Stimulated activated CD4-positive, alpha-beta T cell treated with anti-CD3 and anti-CD28 coated beads, Interleukin-1b, Interleukin-23, amount 100 ng/mL, for 48 hours (primary cell): ENCODE measurements around the gene DTWD2.
"Not testable (repeated sequence)": the region's sequence is repeated elsewhere in the genome, so short reads cannot be mapped to it uniquely, and the experiment has no call there.

ENCODE experiments used
- DNase-seq: peaks from one replicate; pipeline ENCODE4 v3.0.0-alpha.2; 2020

Gene DTWD2

DNA sequence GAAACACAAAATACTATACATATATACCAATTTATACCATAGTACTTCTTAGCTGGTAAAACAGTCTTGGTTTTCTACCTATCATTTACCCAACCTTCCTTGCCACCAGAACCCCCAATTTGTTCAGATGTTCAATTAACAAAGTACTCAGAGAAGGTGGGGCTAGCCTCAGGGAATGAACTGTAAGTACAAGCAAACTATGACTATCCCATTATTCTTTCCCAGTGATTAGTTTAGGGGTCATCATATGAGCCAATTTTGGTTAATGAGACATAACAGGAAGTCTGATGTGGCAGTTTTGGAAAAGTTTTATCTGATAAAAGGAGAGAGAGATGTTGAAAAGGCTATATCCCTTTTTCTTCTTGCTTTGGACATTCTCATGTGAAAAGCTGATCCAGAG is 125.8 kb downstream of the DTWD2 start:
- no peak for DNase-seq

DNA sequence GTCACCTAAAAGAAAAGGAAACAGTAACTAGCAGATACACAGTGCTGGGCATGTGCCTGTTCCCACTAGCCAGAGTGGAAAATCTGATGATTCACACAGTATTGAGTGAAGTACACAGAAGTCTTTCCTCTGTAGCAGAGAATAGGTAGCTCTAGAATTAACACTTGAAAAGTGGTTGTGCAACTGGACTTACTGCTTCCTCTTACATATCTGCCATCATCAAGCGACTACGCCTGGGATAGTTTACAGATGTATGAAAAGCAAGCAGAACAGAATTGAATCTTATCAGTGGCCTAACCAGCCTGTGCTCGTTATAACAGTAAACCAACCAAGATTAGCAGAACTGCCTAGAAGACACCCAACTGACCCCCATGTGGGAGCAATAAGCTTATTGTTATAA is 130.6 kb downstream of the DTWD2 start:
- DNase-seq: no peak

DNA sequence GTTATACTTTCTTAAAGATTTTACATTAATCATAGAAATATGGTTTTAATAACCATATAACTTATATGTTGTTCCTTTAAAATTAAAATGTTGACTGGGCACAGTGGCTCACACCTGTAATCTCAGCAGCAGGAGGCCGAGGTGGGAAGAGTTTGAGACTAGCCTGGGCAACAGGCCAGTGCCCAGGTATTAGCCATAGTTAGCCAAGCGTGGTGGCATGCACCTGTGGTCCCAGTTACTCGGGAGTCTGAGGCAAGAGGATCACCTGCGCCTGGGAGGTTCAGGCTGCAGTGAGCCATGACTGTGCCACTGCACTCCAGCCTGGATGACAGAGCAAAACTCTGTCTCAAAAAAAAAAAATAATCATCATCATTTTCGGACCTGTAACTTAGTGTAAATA is 133.5 kb downstream of the DTWD2 start:
- no peak for DNase-seq

DNA sequence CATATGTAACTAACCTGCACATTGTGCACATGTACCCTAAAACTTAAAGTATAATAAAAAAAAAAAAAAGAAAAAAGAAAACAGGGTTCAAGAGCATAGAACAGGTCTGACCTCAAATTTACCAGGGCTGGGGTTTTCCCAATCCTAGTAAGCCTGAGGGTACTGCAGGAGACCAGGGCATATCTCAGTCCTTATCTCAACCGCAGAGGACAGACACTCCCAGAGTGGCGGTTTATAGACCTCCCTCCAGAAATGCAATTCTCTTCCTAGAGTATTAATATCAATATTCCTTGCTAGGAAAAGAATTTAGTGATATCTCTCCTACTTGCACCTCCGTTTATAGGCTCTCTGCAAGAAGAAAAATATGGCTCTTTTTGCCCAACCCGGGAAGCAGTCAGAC is 136.6 kb downstream of the DTWD2 start:
- not testable (repeated sequence) for DNase-seq

DNA sequence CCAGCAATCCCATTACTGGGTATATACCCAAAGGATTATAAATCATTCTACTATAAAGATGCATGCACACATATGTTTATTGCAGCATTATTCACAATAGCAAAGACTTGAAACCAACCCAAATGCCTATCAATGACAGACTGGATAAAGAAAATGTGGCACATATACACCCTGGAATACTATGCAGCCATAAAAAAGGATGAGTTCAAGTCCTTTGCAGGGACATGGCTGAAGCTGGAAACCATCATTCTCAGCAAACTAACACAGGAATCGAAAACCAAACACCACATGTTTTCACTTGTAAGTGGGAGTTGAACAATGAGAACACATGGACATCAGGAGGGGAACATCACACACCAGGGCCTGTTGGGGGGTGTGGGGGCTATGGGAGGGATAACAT is 138.8 kb downstream of the DTWD2 start:
- DNase-seq: not testable (repeated sequence)

DNA sequence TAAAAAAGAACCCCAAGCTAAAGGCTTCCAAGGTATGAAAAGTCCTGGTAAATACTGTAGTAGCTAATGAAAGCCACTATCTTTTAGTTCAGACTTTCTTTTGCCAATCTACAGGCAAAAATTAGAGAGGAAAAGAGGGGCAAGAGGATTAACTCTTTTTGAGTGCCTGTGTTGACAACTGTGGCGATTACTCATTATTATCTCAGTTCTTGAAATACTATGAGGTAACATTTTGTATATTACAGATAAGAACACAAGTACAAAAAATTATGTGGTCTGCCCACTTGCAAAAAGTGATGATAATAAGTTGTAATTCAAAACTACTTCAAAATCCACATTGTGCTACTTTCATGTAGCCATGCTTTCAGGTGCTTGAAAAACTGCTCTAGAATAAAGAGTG is 144.0 kb downstream of the DTWD2 start:
- DNase-seq: no peak

DNA sequence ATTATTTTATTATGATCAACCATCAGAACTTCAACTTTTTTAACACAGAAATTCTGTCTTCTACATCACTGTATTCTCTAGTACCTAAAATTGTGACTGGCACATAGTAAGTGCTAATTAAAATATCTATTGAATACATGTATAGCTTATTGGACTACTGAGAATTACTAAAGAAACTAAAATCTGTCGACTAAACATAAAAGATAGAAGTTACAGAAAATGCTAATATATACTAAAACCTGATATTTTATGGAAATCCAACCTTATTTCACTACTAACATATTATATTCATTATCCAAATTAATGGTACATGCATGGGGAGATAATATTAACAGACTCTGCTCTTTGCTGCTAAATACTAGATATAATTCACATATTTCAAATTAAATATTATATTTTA is 153.6 kb downstream of the DTWD2 start:
- no peak for DNase-seq

DNA sequence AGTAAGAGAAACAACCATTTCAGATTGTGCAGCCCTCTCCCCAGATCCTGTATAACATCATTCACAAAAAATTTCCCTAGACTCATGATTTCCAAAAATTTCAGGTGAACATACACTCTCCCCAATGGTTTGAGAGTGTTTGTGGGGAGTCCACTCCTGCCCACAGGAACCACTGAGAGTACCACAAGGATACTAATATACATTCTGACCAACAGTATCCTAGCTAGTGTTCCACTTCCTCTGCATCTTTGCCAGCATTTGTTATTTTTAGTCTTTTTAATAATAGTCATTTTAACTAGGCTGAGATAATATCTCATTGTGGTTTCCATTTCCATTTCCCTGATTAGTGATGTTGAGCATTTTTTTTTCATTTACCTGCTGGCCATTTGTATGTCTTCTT is 155.4 kb downstream of the DTWD2 start:
- no peak for DNase-seq

DNA sequence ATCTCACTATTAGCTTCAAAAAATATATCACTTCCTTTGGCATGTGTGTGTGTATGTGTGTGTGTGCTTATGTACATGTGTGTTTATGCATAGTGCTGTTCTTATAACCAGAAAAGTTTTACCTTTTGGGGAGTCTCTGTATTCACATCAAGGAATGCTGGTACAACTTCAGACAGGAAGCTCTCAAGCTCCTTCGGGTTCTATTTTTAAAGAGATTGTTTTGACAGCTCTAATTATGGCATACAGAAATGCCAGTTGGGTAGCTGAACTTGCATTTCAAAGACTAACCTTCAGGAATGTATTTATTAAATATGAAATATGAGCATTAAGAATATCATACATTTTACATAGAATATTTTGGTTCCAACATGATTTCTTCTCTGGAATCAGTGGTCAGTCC is 163.1 kb downstream of the DTWD2 start:
- no peak for DNase-seq

DNA sequence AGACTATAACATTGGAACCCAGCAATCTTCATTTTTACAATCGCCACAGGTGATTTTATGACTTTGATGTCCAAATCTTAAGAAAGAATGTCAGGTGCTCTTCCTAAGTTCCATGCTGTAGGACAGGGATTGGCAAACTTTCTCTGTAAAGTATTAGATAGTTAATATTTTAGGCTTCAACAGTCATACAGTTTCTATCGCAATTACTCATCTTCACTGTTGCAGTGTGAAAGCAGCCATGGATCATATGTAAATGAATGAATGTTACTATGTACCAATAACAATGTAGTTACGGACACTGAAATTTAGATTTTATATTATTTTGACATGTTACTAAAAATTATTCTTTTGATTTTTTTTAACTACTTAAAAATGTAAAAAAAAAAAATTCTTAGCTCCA is 169.7 kb downstream of the DTWD2 start:
- DNase-seq: no peak

DNA sequence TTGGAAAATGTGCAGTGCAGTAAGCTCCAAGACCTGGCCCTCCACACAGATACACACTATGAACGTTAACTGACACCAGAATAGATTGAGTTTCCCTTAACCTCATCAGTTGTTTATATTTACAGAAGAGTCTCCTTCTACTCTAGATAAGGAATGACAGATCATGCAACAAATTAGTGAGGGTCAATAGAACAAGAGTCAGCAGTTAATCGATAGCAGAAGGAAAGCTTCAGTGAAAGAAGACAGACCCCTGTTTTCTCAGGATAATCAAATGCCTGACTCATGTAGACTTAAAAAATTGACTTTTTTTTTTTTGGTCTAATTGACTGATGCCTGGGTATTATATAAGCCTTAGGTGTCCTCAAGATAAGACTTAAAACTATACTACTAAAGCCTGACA is 179.9 kb downstream of the DTWD2 start:
- no peak for DNase-seq

DNA sequence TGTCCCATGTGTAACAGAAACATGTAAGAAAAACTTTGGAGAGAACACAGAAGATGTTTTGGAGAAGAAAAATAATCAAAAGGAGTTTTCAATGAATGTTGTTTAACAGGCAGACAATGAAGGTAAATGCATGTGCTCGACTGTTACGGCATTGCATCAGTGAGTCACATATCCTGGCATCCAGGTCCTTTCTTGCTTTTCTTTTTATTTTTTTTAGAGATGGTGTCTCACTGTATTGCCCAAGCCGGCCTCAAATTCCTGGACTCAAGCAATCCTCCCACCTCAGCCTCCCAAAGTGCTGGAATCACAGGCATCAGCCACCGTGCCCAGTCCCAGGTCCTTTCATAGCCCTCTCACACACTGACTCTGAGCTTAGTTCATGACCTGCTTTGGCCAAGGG is 181.8 kb downstream of the DTWD2 start:
- no peak for DNase-seq

DNA sequence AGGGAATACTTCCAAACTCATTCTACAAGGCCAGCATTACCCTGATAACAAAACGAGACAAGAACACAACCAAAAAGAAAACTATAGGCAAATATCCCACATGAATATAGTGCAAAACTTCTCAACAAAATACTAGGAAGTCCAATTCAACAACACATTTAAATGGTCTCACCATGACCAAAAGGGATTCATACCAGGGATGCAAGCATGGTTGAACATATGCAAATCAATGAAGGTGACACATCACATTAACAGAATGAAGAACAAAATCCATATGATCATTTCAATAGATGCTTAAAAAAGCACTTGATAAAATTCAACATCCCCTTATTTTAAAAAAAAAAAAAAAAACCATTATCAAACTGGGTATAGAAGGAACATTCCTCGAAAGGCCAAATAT is 186.0 kb downstream of the DTWD2 start:
- DNase-seq: no peak

DNA sequence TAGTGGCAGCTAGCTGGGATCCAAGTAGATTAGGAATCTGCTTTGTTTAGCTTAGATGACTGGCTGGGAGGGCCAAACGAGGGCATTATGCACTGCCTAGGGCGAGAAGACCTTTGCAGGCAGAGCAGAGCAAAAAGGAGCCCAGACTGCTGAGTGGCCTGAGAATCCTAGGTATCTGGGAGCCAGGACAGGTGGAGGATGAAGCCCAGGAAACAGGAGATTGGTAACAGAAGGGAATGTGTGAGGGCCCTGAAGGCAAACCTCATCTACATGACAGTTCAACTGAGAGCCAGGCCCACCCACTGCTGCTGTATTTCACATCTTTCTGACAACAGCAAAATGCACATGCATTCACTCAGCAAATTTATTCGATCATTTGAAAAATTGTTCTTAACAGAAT is 192.3 kb downstream of the DTWD2 start:
- DNase-seq: no peak

DNA sequence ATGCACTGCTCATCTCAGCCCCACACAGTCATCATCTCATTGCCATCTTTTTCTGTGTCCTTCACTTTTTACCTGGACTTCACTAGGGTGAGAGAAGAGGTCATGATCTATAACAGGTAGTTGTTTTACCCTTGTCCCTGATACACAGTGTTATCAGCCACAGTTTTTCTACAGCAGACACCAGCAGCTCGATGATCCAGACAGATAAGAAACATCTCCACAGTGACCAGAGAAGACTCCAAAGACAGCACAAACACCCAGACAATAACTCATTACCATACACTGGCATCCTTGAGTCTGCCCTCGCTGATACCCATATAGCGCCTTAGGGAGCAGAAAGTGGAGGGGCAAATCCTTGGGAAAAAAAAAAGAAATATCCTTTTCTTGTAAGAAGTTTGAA is 194.1 kb downstream of the DTWD2 start:
- DNase-seq: no peak

DNA sequence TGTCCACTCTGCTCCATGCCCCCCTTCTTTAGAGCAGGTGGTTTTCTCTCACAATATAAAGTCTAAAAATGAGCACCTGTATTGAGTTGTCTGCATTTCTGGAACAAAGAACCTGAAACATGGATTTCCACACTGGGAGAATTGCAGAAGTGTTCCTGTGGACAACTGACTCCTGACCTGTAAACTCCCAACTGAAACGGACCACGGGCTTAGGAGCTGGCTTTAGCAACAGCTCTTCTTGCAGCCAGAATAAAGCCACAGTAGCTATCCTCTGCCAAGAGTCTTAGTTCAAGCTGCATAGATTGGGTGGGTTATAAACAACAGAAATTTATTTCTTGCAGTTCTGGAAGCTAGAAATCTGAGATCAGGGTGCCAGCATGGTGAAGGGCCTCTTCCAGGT is 194.7 kb downstream of the DTWD2 start:
- DNase-seq: no peak

DNA sequence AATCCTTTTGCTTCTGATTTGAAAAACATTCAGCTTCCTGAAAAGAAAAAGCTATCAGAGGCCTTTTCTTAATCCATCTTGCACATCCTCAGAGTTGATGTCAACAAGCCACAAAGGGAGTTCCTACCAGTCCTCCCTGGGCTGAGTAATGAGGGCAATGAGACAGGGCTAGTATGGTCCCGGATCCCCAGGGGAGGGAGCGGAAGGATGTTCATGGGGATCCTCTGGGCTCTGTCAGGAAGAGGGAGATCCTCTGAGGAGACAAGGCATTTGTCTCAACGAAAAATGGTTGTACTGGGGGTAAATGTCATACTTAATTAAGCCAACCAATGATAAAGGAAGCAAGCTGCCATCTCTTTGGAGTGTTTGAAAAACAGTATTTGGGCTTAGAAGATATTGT is 195.3 kb downstream of the DTWD2 start:
- no peak for DNase-seq

DNA sequence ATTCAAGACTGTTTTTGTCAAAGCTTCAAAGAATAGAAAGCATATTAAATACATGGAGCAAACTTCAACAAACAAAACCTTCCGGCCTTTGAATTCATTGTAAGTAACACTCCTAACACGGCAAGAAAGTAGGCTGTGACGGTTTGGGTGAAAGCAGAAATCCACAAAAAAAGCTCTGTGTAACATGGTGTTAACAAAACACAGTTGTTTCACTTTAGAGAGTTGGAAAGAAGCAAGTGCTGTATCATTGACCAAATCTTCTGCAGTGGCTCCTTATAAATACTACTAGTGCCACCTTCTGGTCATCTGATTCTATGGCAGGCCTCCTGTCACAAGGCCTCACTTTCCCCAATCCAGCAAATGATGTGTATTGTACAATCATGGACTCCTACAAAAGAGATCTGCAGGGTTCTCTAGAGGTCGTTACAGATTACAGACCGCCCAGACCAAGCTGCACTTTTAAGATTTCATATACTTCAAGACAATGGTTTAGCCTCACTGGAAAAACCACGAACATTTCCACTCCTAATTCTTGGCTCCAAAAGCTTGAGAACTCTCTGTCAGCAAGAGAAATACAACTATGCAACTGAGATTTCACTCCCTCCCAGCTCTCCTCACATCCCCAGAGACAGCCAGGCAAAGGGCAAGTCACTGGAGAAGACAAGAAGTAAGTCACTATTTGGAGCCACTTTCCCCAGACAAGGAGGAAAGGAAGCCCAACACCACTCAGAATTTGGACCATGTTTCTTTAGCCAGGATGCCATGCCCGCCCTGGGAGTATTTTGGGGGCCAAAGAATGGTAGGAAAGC is 196.2 kb downstream of the DTWD2 start:
- DNase-seq: peak; percentile 6

DNA sequence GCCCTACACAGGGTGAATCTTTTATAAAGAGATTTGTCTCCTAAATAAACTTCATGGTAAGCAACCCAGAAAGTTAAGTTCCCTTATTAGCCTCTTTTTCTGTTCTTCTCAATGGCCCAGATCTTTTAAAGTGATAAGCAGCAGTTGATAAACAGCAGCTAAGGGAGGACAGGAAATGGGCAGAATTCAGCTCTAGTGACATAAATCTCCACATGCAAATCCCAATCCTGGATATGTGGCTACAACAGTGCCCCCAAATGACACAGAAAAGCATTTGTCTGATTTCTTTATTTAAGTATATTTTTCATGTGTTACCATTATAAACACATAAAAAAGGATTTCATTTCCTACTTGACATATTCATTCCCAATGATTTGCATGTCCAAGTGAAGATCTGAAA is 199.0 kb downstream of the DTWD2 start:
- DNase-seq: no peak

DNA sequence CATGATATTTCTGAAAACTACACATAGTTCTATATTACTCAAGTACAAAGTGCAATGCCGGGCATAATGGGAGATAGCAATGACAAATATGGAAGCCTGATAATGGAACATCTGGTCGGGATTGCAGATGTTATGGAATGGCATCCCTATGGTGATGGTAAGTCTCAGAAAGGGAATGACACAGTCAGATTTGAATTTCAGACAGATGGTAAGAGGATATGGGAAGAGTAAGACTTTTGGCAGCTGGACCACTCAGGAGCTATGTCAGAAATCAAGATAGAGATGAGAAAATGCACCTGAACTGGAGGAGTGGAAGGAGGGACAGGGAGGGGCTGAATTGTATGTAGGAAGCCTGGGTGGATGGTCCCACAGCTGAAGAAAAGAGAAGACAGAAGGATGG is 200.0 kb downstream of the DTWD2 start:
- DNase-seq: no peak
